ENCODE data around the gene COL6A1.

COL6A1 gene

DNA sequence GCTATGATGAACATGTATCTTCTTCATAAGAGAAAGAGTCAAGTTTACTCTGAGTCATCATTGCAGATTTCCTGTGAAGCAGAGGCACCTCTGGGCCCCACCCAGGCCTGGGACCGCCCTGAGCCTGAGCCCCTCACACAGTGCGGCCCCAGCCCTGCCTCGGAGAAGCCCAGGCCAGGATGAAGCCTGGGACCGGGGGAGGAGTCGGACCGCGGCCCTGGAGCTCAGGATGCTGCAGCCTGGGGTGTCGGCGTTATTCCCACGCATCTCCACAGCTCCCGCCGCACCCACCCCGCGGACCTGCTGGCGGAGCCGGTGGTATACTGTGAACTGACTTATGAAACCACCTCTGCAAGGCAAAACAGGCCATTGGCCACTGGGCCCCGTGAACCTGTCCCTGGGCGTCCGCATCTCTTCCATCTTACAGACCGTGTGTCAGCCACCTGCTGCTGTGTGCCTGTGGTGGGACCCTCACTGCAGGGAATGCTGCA is 2.4 kb upstream of the COL6A1 start:
- Histone ChIP-seq H4K20me1 (ENCODE audit: insufficient read depth, low read length) (no peaks in the 10 kb centered on the region), H3K4me2 (ENCODE audit: insufficient read depth, low read length) (no peak overlapping the region), H3K36me3 (ENCODE audit: insufficient read depth, low read length) (no peaks in the 10 kb centered on the region), H3K27me3 (ENCODE audit: insufficient read depth, low read length, poor library complexity) (no peaks in the 10 kb centered on the region), H3K9me3 (ENCODE audit: insufficient read depth, low read length, severe bottlenecking) (no peaks in the 10 kb centered on the region), H3K27ac (ENCODE audit: low read length) (no peak overlapping the region), H3K4me1 (ENCODE audit: insufficient read depth, low read length) (peaks cover 24% of the 10 kb centered on the region), H3K9ac (ENCODE audit: low read depth, low read length) (no peak overlapping the region), H2AFZ (ENCODE audit: low read depth, low read length) (no peak overlapping the region), H3K79me2 (ENCODE audit: insufficient read depth, low read length) (no peaks in the 10 kb centered on the region), H3K4me3 (ENCODE audit: low read depth in 1 of 2, low read length in 2 of 2) (no peak overlapping the region)
- DNase-seq (no peak), ATAC-seq (ENCODE audit: insufficient read depth, low read depth) (no peak)
- TF ChIP-seq EZH2 (IDR thresholded peaks at IDR 0.05; ENCODE audit: borderline replicate concordance, low read depth, low read length, severe bottlenecking) = no peak
- TF ChIP-seq, protein P1, sequence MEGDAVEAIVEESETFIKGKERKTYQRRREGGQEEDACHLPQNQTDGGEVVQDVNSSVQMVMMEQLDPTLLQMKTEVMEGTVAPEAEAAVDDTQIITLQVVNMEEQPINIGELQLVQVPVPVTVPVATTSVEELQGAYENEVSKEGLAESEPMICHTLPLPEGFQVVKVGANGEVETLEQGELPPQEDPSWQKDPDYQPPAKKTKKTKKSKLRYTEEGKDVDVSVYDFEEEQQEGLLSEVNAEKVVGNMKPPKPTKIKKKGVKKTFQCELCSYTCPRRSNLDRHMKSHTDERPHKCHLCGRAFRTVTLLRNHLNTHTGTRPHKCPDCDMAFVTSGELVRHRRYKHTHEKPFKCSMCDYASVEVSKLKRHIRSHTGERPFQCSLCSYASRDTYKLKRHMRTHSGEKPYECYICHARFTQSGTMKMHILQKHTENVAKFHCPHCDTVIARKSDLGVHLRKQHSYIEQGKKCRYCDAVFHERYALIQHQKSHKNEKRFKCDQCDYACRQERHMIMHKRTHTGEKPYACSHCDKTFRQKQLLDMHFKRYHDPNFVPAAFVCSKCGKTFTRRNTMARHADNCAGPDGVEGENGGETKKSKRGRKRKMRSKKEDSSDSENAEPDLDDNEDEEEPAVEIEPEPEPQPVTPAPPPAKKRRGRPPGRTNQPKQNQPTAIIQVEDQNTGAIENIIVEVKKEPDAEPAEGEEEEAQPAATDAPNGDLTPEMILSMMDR (IDR thresholded peaks at IDR 0.05; ENCODE audit: borderline replicate concordance, extremely low read depth, low read length, poor library complexity, severe bottlenecking) = no peak

DNA sequence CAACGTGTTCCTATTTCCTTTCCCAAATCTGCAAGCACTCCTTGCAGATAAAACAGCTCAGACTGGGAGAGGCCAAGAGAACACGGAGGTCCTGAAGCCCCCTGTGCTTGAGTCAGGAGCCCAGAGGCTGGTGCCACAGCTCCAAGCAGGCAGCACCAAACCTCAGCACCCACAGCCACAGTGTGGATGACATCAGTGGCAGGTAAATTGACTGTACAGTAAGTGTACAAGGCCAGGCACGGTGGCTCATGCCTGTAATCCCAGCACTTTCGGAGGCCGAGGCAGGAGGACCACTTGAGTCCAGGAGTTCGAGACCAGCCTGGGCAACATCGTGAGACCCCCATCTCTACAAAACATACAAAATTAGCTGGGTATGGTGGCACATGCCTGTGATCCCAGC is 1.9 kb upstream of the COL6A1 start:
- no peaks in the 10 kb centered on the region for H3K79me2 ChIP-seq (ENCODE audit: insufficient read depth, low read length)
- H3K27ac ChIP-seq (ENCODE audit: low read length) = no peak overlapping the region
- DNase-seq (no peak), ATAC-seq (ENCODE audit: insufficient read depth, low read depth) (no peak)
- TF ChIP-seq, protein P1 (IDR thresholded peaks at IDR 0.05; ENCODE audit: borderline replicate concordance, extremely low read depth, low read length, poor library complexity, severe bottlenecking) = no peak
- no peak for TF ChIP-seq EZH2 (IDR thresholded peaks at IDR 0.05; ENCODE audit: borderline replicate concordance, low read depth, low read length, severe bottlenecking)
- H3K4me3 ChIP-seq (ENCODE audit: low read depth in 1 of 2, low read length in 2 of 2) = no peak overlapping the region
- no peaks in the 10 kb centered on the region for H3K36me3 ChIP-seq (ENCODE audit: insufficient read depth, low read length)
- H2AFZ ChIP-seq (ENCODE audit: low read depth, low read length) = no peak overlapping the region
- H3K27me3 ChIP-seq (ENCODE audit: insufficient read depth, low read length, poor library complexity) = no peaks in the 10 kb centered on the region
- H3K4me2 ChIP-seq (ENCODE audit: insufficient read depth, low read length) = no peak overlapping the region
- H3K9ac ChIP-seq (ENCODE audit: low read depth, low read length) = no peak overlapping the region
- H4K20me1 ChIP-seq (ENCODE audit: insufficient read depth, low read length) = no peaks in the 10 kb centered on the region
- H3K4me1 ChIP-seq (ENCODE audit: insufficient read depth, low read length) = peaks cover 19% of the 10 kb centered on the region
- no peaks in the 10 kb centered on the region for H3K9me3 ChIP-seq (ENCODE audit: insufficient read depth, low read length, severe bottlenecking)

DNA sequence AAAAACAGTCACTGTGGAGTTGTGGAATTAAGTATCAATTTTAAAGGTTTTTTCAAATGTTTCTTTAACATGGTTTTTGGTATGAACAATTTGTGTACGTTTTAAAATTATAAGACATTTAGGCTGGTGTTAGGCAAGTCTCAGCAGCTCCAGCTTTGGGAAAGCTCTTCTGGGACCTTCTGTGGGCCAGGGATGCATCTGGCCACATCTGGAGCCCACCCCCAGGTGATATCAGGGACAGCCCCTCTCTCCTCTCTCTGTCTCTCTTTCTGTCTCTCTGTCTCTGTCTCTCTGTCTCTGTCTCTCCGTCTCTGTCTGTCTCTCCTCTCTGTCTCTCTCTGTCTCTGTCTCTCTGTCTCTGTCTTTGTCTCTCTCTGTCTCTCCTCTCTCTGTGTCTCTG is 1.3 kb upstream of the COL6A1 start:
- no peaks in the 10 kb centered on the region for H4K20me1 ChIP-seq (ENCODE audit: insufficient read depth, low read length)
- H3K36me3 ChIP-seq (ENCODE audit: insufficient read depth, low read length) = no peaks in the 10 kb centered on the region
- no peak overlapping the region for H3K4me3 ChIP-seq (ENCODE audit: low read depth in 1 of 2, low read length in 2 of 2)
- no peak overlapping the region for H3K9ac ChIP-seq (ENCODE audit: low read depth, low read length)
- peak overlapping the region; percentile 65; the same call in 1 of the 2 replicates for H3K4me2 ChIP-seq (ENCODE audit: insufficient read depth, low read length)
- DNase-seq (no peak), ATAC-seq (ENCODE audit: insufficient read depth, low read depth) (no peak)
- H3K27ac ChIP-seq (ENCODE audit: low read length) = no peak overlapping the region
- H3K4me1 ChIP-seq (ENCODE audit: insufficient read depth, low read length) = peaks cover 15% of the 10 kb centered on the region
- no peak overlapping the region for H2AFZ ChIP-seq (ENCODE audit: low read depth, low read length)
- no peaks in the 10 kb centered on the region for H3K9me3 ChIP-seq (ENCODE audit: insufficient read depth, low read length, severe bottlenecking)
- H3K27me3 ChIP-seq (ENCODE audit: insufficient read depth, low read length, poor library complexity) = no peaks in the 10 kb centered on the region
- TF ChIP-seq, protein P1 (IDR thresholded peaks at IDR 0.05; ENCODE audit: borderline replicate concordance, extremely low read depth, low read length, poor library complexity, severe bottlenecking) = no peak
- no peak for TF ChIP-seq EZH2 (IDR thresholded peaks at IDR 0.05; ENCODE audit: borderline replicate concordance, low read depth, low read length, severe bottlenecking)
- H3K79me2 ChIP-seq (ENCODE audit: insufficient read depth, low read length) = no peaks in the 10 kb centered on the region
